Ishikawa (cell line): ENCODE measurements around the gene SKP1.

Source experiments
- EGR1 ChIP-seq: IDR thresholded peaks from 2 replicates; pipeline ENCODE4 v1.6.1; 2012
- FOXM1 ChIP-seq: IDR thresholded peaks from 2 replicates; pipeline ENCODE4 v1.6.1; 2012; ENCODE audit warnings: low read depth, borderline replicate concordance
- TF ChIP-seq, protein P1 (sequence below): IDR thresholded peaks from 2 replicates; pipeline ENCODE4 v1.6.1; 2012; ENCODE audit warnings: low read depth, mild to moderate bottlenecking
- TF ChIP-seq, protein P2 (sequence below): IDR thresholded peaks from 2 replicates; pipeline ENCODE4 v1.6.1; 2012

DNA sequence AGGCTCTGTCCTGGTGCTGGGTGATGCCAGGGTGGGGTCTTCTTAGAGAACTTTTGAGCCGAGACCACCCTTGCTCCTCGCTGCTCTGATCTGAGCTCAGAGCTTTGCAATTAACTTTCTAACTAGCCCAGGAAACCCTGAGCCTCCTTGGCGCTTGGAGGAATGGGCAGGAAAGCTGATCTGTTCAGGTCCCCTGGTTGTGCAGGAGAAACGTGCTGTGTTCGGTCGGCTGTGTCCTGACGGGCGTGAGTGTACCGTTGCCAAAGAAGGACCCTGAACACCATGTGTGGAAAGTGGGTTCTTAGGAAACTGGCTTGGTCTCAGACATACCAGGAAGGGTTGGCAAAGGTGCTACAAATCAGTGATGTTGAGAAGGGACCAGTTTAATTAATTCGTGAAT is 60.5 kb downstream of the SKP1 start:
- TF ChIP-seq, protein P1, sequence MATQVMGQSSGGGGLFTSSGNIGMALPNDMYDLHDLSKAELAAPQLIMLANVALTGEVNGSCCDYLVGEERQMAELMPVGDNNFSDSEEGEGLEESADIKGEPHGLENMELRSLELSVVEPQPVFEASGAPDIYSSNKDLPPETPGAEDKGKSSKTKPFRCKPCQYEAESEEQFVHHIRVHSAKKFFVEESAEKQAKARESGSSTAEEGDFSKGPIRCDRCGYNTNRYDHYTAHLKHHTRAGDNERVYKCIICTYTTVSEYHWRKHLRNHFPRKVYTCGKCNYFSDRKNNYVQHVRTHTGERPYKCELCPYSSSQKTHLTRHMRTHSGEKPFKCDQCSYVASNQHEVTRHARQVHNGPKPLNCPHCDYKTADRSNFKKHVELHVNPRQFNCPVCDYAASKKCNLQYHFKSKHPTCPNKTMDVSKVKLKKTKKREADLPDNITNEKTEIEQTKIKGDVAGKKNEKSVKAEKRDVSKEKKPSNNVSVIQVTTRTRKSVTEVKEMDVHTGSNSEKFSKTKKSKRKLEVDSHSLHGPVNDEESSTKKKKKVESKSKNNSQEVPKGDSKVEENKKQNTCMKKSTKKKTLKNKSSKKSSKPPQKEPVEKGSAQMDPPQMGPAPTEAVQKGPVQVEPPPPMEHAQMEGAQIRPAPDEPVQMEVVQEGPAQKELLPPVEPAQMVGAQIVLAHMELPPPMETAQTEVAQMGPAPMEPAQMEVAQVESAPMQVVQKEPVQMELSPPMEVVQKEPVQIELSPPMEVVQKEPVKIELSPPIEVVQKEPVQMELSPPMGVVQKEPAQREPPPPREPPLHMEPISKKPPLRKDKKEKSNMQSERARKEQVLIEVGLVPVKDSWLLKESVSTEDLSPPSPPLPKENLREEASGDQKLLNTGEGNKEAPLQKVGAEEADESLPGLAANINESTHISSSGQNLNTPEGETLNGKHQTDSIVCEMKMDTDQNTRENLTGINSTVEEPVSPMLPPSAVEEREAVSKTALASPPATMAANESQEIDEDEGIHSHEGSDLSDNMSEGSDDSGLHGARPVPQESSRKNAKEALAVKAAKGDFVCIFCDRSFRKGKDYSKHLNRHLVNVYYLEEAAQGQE, result no peak
- no peak for TF ChIP-seq FOXM1
- TF ChIP-seq, protein P2, sequence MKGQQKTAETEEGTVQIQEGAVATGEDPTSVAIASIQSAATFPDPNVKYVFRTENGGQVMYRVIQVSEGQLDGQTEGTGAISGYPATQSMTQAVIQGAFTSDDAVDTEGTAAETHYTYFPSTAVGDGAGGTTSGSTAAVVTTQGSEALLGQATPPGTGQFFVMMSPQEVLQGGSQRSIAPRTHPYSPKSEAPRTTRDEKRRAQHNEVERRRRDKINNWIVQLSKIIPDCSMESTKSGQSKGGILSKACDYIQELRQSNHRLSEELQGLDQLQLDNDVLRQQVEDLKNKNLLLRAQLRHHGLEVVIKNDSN, result no peak
- no peak for TF ChIP-seq EGR1
